ENCODE data around the gene DBI. TPM values are rescaled to one million over a fixed set of nuclear protein-coding genes. Genes with fewer than 3 reads are reported as not detected.
"Not testable (repeated sequence)": the region's sequence is repeated elsewhere in the genome, so short reads cannot be mapped to it uniquely, and the experiment has no call there.

Gene DBI
- total RNA-seq, 1 donor: 117 TPM

DNA sequence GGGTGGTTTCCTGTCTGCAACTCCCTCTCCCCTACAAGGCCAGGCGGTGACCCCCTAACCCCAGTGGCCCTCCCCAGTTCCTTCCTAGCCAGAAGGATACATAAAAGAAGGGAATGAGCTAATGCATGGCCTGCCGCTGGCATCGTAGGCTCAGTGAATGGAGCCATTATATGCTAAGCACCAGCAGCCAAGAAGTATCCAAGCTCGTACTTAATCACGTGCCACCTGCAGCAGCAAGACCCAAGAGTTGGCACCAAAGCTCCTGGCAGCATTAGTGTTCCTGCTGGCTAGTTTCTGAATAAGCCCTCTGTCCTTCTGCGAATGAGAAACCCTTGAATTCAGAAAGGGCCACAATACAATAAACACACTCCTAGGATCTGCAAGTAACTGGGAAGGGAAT lies 4.3 kb downstream of the DBI start:
- H3K4me3 ChIP-seq (ENCODE audit: low read depth, low read length): no peak overlapping the region
- DNase-seq (ENCODE audit: low read depth): no peak
- TF ChIP-seq, protein P1, sequence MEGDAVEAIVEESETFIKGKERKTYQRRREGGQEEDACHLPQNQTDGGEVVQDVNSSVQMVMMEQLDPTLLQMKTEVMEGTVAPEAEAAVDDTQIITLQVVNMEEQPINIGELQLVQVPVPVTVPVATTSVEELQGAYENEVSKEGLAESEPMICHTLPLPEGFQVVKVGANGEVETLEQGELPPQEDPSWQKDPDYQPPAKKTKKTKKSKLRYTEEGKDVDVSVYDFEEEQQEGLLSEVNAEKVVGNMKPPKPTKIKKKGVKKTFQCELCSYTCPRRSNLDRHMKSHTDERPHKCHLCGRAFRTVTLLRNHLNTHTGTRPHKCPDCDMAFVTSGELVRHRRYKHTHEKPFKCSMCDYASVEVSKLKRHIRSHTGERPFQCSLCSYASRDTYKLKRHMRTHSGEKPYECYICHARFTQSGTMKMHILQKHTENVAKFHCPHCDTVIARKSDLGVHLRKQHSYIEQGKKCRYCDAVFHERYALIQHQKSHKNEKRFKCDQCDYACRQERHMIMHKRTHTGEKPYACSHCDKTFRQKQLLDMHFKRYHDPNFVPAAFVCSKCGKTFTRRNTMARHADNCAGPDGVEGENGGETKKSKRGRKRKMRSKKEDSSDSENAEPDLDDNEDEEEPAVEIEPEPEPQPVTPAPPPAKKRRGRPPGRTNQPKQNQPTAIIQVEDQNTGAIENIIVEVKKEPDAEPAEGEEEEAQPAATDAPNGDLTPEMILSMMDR (IDR thresholded peaks at IDR 0.05; ENCODE audit: insufficient read depth, low read depth, low read length): no peak

DNA sequence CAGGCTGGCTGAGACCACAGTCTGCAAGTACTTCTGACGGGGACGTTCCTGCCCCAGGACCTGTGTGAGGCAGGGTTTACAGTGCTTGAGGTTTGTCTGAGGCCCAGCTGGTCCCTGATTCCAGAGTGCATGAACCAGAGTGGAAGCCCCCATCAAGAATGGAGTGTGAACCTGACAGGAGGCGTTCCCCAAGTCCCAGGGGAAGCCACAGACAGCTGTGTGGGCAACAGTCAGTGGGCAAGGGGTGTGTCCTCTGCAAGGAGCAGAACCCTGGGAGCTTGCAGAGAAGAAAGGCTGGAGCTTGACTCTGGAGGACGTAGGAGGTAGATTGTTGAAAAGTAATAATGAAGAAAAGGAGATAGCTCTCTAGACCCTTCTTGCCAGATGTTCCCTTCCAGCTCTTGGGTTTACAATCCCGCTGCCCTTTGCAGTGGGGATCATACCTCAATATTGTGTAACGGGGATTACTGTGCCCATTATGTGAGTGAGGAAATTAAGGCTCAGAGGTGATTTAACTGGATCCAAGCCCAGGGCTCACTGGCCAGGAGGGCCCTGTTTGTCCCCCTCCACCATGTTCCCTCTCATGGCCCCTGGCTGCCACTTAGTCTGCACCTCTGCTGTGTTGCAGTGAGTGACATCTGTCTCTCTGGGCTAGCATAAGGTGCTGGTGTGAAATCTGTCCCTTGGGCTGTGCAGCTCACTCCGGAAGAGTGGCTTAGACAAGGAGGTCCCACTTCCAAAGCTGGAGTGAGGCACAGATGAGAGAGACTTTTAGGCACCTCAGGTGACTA lies 6.2 kb downstream of the DBI start:
- TF ChIP-seq, protein P1 (IDR thresholded peaks at IDR 0.05; ENCODE audit: insufficient read depth, low read depth, low read length): no peak
- DNase-seq (ENCODE audit: low read depth): no peak

DNA sequence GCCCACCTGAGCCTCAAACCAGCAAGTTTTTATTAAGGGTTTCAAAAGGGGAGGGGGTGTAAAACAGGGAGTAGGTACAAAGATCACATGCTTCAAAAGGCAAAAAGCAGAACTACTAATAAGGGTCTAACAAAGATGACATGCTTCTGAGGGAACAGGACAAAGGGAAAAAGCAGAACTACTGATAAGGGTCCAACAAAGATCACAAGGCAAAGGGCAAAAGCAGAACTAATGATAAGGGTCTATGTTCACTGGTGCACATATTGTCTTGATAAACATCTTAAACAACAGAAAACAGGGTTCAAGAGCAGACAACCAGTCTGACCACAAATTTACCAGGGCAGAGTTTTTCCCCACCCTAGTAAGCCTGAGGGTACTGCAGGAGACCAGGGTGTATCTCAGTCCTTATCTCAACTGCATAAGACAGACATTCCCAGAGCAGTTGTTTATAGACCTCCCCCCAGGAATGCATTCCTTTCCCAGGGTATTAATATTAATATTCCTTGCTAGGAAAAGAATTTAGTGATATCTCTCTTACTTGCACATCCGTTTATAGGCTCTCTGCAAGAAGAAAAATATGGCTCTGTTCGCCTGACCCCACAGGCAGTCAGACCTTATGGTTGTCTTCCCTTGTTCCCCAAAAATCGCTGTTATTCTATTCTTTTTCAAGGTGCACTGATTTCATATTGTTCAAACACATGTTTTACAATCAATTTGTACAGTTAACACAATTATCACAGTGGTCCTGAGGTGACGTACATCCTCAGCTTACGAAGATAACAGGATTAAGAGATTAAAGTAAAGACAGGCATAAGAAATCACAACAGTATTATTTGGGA lies 7.3 kb downstream of the DBI start:
- H3K4me3 ChIP-seq (ENCODE audit: low read depth, low read length); DNase-seq (ENCODE audit: low read depth): not testable (repeated sequence)

More for the DNA sequence above, 6.2 kb downstream of the DBI start:
- no peak overlapping the region for H3K4me3 ChIP-seq (ENCODE audit: low read depth, low read length)

DNA sequence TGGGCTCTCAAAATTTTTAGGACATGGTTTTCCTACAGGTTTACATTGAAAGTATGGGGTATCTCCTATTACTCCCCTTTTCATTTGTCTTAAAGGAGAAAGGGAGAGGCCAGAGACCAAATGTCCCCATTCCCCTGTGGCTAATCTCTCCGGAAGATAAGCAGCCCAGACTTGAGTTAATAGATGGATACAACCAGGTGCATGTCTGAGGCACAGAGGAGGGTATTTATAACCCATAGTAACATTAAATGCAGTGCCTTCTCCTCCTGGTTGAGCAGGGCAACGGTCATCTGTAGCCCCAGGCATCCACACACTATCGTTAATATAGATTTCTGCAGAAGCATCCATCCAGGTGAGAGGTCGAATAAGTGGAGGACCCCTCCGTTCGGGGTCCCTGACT lies 9.6 kb downstream of the DBI start:
- not testable (repeated sequence) for H3K4me3 ChIP-seq (ENCODE audit: low read depth, low read length); DNase-seq (ENCODE audit: low read depth)

DNA sequence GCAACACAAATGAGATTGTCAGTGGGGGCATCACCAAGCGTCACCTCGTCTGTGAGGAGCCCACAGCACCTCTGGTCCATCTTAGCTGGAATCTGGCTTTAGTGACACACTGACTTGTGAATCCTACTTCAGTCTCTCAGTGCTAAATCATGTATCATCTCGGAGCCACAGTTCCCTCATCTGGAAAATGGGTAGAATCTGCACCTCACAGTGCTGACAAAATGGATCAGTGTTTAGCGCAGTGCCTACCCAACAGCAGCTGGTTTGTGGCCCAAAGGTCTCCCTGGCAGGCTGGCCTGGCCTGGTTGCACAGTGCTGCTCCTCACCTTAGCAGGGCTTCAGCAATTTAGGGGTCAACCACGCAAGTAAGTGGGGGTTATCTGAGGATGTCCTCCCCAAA lies 10.0 kb downstream of the DBI start:
- TF ChIP-seq, protein P1 (IDR thresholded peaks at IDR 0.05; ENCODE audit: insufficient read depth, low read depth, low read length): no peak
- DNase-seq (ENCODE audit: low read depth): no peak
- H3K4me3 ChIP-seq (ENCODE audit: low read depth, low read length): no peak overlapping the region

DNA sequence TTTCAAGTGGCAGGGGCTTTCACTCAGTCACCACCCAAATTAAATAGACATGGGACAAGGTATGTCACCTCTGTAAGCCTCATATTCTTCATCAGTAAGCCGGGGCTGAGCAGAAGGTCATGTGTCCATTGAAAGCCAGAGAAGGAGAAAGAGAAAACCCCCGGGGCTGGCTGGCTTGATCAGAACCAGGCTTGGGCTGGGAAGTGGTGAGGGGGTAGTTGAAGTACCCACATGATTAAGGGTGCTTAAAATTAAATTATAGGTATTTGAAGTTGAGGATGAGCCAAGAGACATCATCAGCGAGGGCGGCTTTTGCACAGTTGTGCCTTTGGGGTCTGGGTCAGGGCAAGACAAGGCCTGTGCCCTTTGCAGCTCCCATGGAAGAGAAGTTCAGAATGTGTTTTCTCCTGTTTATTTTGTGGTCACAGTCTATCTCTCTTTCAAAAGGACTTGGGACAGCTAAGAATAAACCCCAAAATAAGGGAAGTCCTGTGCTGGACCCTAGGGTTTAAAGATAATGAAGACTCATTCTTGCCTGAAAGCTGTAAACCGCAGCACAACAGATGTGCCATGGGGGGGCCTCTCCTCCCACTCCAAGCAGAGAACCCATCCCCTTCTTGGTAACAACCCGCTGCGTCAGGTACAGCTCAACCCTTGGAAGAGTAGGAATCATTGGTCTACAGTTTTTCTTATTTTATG lies 10.7 kb downstream of the DBI start:
- TF ChIP-seq, protein P1 (IDR thresholded peaks at IDR 0.05; ENCODE audit: insufficient read depth, low read depth, low read length): no peak
- no peak overlapping the region for H3K4me3 ChIP-seq (ENCODE audit: low read depth, low read length)
- DNase-seq (ENCODE audit: low read depth): no peak

DNA sequence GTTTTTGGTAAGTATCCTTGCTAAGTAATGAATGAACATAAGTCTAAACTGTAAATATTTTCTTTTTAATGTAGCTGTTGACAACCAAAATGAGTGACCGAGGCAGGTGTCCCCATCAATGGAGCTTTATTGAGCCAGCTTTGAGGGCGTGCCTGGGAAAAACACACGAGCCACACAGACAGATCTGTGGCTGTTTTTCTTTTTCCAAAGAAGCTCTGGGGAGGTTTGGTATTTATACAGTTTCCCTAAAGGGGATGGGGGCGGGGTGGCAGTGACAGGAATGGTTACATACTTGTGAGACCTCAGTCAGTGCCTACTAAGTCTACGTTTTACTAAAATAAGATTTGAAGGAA lies 11.2 kb downstream of the DBI start:
- TF ChIP-seq, protein P1 (IDR thresholded peaks at IDR 0.05; ENCODE audit: insufficient read depth, low read depth, low read length): no peak
- no peak for DNase-seq (ENCODE audit: low read depth)
- no peak overlapping the region for H3K4me3 ChIP-seq (ENCODE audit: low read depth, low read length)

Measured in fibroblast of villous mesenchyme (primary cell).